GM18520 (cell line): ENCODE data around the gene FADS1.

ENCODE experiments used
- ATAC-seq: cut with Tn5 transposase; IDR thresholded peaks from one replicate; pipeline ENCODE4 v1.9.1; 2021; ENCODE audit not compliant: unreplicated experiment

The FADS1 gene

DNA sequence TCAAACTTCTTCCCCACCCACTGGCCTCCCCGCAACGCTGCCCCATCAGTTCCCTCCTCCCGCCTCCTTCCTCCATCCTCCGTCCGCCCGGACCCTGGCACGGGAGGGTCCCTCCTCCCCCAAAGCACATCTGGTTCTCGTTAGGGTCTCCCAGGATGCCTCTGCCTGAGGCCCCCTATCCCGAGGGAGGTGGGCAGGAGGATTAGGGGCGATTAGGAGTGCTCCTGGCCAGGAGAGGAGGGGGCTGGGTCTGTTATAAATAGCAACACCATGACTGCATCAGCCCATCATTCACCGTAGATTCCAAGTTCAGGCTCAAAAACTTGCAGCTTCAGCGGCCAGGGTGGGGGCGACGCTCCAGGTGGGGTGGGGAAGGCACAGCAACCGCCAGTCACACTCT, 54.0 kb downstream of the FADS1 start:
- ATAC-seq = no peak

- no peak for ATAC-seq
Observed at GRCh38 chr11:61762223-61762615, 54.6 kb downstream of the FADS1 start.

GRCh38 chr11:61761440-61762222, 55.2 kb downstream of the FADS1 start:
- no peak for ATAC-seq

GRCh38 chr11:61760946-61761345, 55.9 kb downstream of the FADS1 start:
- no peak for ATAC-seq

DNA sequence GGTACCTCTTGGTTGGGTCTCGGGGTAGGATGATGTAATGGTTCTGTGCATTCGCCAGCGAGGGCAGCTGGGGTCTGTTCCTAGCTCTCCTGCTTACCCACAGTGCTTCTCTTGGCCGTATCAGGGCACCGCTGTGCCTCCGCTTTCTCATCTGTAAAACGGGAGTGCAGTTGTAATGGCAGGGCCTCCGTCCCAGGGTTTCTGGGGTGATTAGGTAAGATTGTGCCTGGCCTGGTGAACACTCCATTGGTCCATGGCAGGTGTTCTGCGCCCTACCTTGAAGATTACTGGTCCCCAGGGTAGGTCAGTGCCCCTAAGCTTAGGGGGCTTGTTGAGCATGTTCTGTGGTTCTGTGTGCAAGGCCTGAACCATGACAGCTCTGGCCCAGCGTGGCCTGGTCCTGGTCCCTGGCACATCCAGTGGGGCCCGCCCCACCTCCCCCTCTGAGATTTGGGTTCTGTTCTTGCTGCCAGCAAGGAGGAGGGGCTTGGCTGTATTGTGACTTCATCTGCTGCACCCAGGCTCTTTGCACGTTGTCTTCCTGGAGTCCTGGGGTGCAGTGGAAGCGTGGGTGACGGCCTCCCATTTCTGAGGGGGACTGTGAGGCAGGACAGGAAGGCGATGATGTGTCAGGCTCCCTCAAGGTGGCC, 59.5 kb downstream of the FADS1 start:
- ATAC-seq = no peak

DNA sequence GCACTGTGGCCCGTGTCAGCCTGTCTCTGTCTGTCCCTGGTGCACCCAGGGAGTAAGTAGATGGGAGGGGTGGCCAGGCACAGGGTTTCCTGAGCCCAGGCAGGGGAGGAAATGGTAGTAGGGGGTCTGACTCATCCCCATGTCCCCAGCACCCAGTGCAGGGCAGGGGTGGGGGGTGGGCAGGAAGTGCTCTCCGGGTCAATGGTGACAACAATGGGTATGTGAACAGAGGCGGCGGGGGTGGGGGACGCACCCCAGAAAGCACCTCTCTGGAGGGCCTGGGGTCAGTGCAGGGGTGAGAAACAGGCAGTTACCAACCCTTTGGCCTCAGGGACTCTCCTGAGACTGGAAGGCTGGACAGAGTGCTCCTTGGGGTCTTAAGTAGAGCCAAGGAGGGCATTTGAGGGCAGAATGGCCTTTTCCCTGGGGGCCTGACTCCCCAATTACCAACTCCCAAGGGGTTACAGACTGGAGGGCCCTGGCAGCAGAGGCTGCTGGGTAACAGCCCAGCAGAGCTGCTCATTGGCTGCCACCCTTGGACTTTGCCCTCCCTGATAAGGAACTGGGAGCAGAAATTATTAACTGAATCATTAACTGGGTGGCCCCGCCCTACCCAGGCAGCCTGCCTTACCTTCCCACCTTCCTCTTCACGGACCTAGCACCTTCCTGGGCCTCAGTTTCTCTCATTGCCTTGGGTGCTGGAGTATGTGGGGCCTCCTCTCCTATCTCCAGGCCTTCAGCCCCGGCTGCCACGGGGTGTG, 60.2 kb downstream of the FADS1 start:
- ATAC-seq = no peak

- no peak for ATAC-seq
Observed at GRCh38 chr11:61756147-61756451, 60.7 kb downstream of the FADS1 start.

GRCh38 chr11:61754534-61755482, 62.0 kb downstream of the FADS1 start:
- no peak for ATAC-seq

DNA sequence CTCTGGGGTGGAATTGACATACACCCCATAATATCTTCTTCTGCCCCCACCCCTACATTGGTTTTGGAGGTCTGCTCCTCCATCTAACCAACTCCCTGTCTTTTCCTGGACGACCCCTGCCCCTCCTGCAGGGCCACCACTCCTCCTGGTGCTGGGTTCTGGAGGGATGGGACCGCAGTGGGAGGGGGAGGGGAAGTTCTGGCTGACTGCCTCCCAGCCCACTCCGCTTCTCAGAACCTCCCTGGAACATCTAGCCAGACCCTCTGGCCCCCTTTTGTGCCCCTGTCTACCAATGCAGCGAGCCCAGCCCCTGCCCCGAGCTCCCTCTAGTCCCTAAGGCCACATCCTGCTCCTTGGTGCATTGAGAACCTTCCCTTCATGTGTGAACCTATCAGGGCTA, 63.1 kb downstream of the FADS1 start:
- no peak for ATAC-seq

GRCh38 chr11:61752925-61753521, 63.8 kb downstream of the FADS1 start:
- no peak for ATAC-seq

DNA sequence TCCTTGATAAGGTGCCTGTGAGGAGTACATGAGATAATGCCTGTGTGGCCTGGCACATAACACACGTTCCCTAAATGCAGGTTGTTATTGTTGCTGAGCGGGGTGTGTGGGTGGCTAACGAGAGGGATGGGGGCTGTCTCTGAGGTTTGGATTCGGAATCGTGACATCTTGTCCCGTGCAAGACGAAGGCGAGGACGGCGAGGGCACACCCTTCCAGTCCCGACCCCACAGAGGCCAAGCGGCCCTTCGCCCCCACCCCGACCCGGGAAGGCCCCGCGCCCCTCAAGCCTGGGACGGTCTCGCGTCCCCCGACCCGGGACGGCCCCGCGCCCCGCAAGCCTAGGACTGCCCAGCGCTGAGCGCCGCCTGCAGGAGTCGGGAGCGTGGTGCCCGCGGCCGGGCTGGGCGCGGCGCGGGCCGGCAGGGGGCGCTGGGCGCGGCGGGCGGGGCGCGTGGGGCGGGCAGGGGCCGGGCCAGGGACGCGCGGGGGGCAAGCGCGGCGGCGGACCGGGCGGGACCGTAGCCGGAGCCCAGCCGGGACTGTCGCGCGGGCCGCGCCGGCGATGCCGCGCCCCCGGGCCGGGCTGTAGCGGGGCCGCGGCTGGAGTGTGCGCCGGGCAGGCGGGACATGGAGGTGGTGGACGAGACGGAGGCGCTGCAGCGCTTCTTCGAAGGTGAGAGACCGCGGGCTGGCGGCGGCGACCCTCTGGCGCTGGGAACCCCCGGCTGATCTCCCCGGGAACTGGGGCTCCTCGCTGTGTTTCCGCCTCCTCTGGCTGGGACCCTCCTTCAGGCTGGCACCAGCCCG, 64.5 kb downstream of the FADS1 start, which contains the start of gene MYRF:
Gene MYRF, plus strand, starts transcription at position 520 of the 808 bp plus-strand sequence. Its CDS starts 109 bp downstream, at position 629.
- ATAC-seq = no peak

DNA sequence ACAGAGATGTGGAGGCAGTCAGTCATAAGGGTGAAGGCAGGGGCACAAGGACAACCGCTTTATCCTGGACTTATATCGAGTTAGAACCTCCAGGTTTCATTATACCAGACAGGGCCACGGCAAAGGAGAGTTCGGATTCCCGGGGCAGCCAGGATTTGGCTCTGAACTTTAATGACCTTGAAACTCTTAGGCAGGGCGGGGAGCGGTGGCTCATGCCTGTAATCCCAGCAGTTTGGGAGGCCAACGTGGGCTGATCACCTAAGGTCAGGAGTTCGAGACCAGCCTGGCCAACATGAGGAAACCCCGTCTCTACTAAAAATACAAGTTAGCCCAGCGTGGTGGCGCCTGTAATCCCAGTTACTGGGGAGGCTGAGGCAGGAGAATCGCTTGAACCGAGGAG, 65.4 kb downstream of the FADS1 start:
- no peak for ATAC-seq

DNA sequence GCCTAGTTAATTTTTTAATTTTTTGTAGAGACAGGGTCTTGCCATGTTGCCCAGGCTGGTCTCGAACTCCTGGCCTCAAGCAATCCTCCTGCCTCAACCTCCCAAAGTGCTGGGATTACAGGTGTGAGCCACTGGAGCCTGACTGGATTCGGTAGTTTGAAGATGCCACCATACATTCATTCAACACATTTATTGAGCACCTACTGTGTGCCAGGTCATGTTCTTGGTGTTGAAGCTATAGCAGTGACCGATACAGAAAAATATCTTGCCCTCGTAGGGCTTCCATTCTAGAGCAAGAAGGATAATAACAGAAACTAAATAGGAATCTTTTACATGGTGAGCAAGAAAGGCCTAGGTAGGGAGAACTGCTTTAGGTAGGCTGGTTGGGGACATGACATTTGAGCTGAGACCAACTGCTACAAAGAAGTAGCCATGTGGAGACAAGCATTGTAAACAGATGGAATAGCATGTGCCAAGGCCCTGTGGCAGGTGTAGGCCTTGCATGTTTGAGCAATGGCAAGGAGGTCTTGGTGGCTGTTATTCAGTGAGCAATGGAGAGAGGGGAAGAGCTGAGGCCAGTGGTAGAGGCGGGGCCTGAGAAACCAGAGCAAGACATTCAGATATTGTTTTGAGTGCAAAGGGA, 66.1 kb downstream of the FADS1 start:
- ATAC-seq = no peak
